Adrenal gland (tissue), 12 donors: ENCODE data around the gene CLEC16A. TPM values are rescaled to one million over a fixed set of nuclear protein-coding genes. Genes with fewer than 3 reads are reported as not detected.

Source experiments
- DNase-seq, 7 donors: peaks; one replicate each; pipeline ENCODE4 v3.0.0-alpha.2; 2019 to 2020
- H3K27ac ChIP-seq, 5 donors: fragments of 200-600 bp; sonication (generic) in 4 of 5; 1 replicate in 3 of 5; 2 replicates in 2 of 5; pipeline versions ENCODE4 v1.5.1 to v1.8.0; 2016 to 2020; ENCODE audit warnings: mild to moderate bottlenecking in 1 of 5
- H3K27me3 ChIP-seq: fragments of 200-600 bp; 2 replicates; pipeline ENCODE4 v1.8.0; 2021
- H3K36me3 ChIP-seq, 2 donors: fragments of 200-600 bp; replicated peaks in 1 of 2; 1 replicate in 1 of 2; 2 replicates in 1 of 2; pipeline versions ENCODE4 v1.5.1 to v1.8.0; 2018 to 2022
- H3K4me1 ChIP-seq, 2 donors: fragments of 200-600 bp; replicated peaks in 1 of 2; 1 replicate in 1 of 2; 2 replicates in 1 of 2; pipeline versions ENCODE4 v1.5.1 to v1.8.0; 2018 to 2021
- H3K4me3 ChIP-seq, 4 donors: fragments of 200-600 bp; sonication (generic) in 3 of 4; one replicate each; pipeline ENCODE4 v1.5.1; 2016 to 2018
- H3K9me3 ChIP-seq, 3 donors: fragments of 200-600 bp; sonication (generic) in 1 of 3; replicated peaks in 1 of 3; 1 replicate in 2 of 3; 2 replicates in 1 of 3; pipeline versions ENCODE4 v1.5.1 to v1.8.0; 2016 to 2021
- POLR2A ChIP-seq, 2 donors: fragments of 450-650 bp; IDR thresholded peaks; one replicate each; pipeline ENCODE4 v1.6.1; 2017; ENCODE audit warnings: antibody characterized with exemption in 2 of 2, mild to moderate bottlenecking in 2 of 2, moderate library complexity in 1 of 2
- WGBS, 4 donors: extraction: QIAGEN DNeasy Blood & Tissue Kit in 2 of 4; methylation state at CpG; one replicate each; pipeline versions ENCODE4 v1.1.5 to v1.1.7; 2013 to 2017; 5-methylcytosine and 5-hydroxymethylcytosine counted together
- intact Hi-C, 2 donors: fragments of 100-400 bp; cut with DNase I; formaldehyde crosslinking; loops; one replicate each; pipeline versions ENCODE4 v1.14.1 to v1.15.0; 2022 to 2023
- polyA plus RNA-seq, 3 donors: library from polyadenylated mRNA; stranded (reverse); fragments of 200-250 nt in 2 of 3; fragments of 350-450 nt in 1 of 3; fragmentation: Illumina TruSeq in 1 of 3; extraction: RNeasy Lipid Tissue Mini Kit (QIAGEN cat#74804) in 1 of 3; gene quantifications; one replicate each; pipeline ENCODE4 v1.2.3, GENCODE V29; 2013 to 2014
- total RNA-seq, 9 donors: library from RNA; depleted of rRNA in 4 of 9; stranded (reverse); fragments of >200 nt in 4 of 9; fragments of 120-200 nt in 1 of 9; fragmentation: NEBNext Ultra II Directional in 1 of 9; extraction: Animal tissue kit (Norgen Biotek cat#: 25700) in 1 of 9; gene quantifications; one replicate each; pipeline versions ENCODE4 v1.1.0 to v1.2.4, GENCODE V29; 2013 to 2023
- TF ChIP-seq, protein P1 (sequence below), 6 experiments: fragments of 450-650 bp in 4 of 6; fragments of 200-600 bp in 2 of 6; sonication (generic) in 1 of 6; IDR thresholded peaks; 1 replicate in 5 of 6; 2 replicates in 1 of 6; pipeline versions ENCODE4 v1.5.1 to v1.8.0; 2016 to 2021; ENCODE audit warnings: antibody characterized with exemption in 6 of 6, mild to moderate bottlenecking in 2 of 6, moderate library complexity in 1 of 6
- donor health status: healthy with polysubstance abuse.
- donor health status: Bipolar disorder and iron deficiency.
- donor health status: DM: yes; HTN: yes; CAD: no.
- donor health status: DM: no; HTN: no; CAD: no.
- donor health status: DM: no; HTN: no; CAD: no.
- donor health status: DM: yes; HTN: yes; CAD: no.

Gene CLEC16A
- total and polyA plus RNA-seq, 12 donors, result 14.0 to 37.2 (median 27.6) TPM

DNA sequence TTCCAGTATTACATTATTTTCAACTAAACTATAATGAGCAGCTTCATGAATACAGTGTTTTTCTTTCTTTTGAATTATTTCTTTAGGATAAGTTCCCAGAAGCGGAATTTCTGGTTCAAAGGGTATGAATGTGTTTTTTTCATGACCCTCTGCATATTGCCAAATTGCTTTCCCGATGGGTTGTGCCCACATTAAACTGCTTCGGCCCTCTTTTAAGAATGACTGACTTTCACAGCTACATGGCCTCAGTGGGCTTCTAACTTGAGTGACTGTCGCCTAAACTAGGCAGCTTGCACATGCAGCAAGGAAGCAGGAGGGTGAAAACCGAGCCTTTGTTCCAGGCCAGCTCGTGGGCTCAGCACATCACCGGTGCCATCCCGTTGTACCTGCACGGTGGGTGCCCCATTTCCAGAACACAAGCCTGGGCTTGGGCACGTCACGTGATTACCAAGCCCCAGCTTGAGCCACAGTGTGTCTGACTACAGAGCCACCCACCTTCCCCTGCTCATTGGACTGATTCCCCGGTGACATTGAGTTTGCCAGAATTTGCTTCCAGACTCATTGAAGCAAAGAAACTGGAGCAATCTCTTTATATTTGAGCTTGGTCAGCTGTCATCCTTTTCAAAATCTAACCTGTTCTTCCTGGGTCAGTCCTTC lies 112.8 kb downstream of the CLEC16A start:
- peak in 1 of 7 donors; percentile 30 for DNase-seq
- H3K27me3 ChIP-seq, result no peaks in the 10 kb centered on the region
- H3K9me3 ChIP-seq, result no peaks in the 10 kb centered on the region
- TF ChIP-seq, protein P1, sequence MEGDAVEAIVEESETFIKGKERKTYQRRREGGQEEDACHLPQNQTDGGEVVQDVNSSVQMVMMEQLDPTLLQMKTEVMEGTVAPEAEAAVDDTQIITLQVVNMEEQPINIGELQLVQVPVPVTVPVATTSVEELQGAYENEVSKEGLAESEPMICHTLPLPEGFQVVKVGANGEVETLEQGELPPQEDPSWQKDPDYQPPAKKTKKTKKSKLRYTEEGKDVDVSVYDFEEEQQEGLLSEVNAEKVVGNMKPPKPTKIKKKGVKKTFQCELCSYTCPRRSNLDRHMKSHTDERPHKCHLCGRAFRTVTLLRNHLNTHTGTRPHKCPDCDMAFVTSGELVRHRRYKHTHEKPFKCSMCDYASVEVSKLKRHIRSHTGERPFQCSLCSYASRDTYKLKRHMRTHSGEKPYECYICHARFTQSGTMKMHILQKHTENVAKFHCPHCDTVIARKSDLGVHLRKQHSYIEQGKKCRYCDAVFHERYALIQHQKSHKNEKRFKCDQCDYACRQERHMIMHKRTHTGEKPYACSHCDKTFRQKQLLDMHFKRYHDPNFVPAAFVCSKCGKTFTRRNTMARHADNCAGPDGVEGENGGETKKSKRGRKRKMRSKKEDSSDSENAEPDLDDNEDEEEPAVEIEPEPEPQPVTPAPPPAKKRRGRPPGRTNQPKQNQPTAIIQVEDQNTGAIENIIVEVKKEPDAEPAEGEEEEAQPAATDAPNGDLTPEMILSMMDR (IDR thresholded peaks at IDR 0.05), result no peak
- no peak for TF ChIP-seq POLR2A (IDR thresholded peaks at IDR 0.05)
- H3K36me3 ChIP-seq, result peaks cover 0 to 5% of the 10 kb centered on the region in 2 donors
- H3K4me3 ChIP-seq, result no peak overlapping the region
- intact Hi-C loops, result no loop called here
- H3K4me1 ChIP-seq, result peaks cover 13% of the 10 kb centered on the region in 2 donors
- H3K27ac ChIP-seq, result peak overlapping the region in 3 of 5 donors; percentile 55 to 74 (median 58)
- WGBS, 4 donors, result 64 to 79% (median 77%) methylated on average over 5 to 12 of the region's 12 CpGs

DNA sequence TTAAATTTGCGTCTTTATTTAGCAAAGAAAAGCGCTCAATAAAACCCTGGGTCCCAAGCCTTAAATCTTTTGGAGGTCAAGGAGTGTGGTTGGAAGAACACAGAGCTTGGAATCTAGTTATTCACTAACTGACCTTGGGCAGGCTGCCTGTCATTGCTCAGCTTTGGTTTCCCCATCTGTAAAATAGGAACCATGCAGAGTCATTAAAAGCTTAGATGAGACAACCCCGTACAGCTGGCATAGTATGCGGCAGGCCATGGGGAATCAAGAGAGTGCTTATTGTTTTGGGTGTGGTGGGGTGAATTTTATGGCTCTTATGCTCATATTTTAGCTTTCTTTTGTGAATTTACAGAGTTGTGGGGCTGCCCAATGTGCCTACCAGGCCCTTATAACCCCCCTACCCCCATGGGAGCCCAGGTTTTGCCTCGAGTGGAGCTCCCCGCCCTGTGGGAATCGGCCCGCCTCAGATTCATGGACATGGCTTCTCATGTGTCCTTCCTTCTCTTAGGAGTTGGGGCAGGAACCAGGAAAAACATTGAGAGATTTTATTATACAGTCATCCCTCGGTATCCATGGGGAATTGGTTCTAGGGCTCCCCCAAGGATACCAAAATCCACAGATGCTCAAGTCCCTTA lies 113.5 kb downstream of the CLEC16A start:
- no peak for TF ChIP-seq POLR2A (IDR thresholded peaks at IDR 0.05)
- TF ChIP-seq, protein P1 (IDR thresholded peaks at IDR 0.05), result no peak
- H3K27me3 ChIP-seq, result no peaks in the 10 kb centered on the region
- intact Hi-C loops, result no loop called here
- H3K4me1 ChIP-seq, result peaks cover 13% of the 10 kb centered on the region in 2 donors
- no peak overlapping the region for H3K4me3 ChIP-seq
- H3K36me3 ChIP-seq, result no peaks in the 10 kb centered on the region
- peak overlapping the region in 3 of 5 donors; percentile 55 to 56 (median 55) for H3K27ac ChIP-seq
- no peaks in the 10 kb centered on the region for H3K9me3 ChIP-seq
- peak in 5 of 7 donors; percentile 33 to 50 (median 34) for DNase-seq
- WGBS, 4 donors, result 69 to 77% (median 72%) methylated on average over 9 of the region's 9 CpGs

DNA sequence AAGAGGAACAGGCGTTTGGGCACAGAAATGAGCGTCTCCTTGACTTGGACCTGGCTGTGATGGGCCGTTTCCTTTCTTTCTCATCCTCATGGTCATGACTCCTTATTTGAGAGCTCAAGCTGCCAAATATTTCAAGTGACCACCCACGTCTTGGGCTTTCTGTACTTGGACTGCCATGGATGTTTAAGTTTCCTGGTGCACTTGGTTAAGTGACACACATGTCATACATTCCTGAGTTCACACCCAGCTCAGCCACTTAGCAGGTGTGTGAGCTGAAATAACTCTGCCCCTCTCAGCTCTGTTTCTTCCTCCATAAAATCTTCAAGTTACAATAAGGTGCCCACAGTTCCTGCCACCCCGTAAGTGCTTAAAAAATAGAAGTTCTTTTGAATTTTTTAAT lies 114.5 kb downstream of the CLEC16A start:
- H3K4me1 ChIP-seq, result peaks cover 13% of the 10 kb centered on the region in 2 donors
- intact Hi-C loops, result no loop called here
- H3K36me3 ChIP-seq, result no peaks in the 10 kb centered on the region
- no peak for TF ChIP-seq POLR2A (IDR thresholded peaks at IDR 0.05)
- TF ChIP-seq, protein P1 (IDR thresholded peaks at IDR 0.05), result no peak
- DNase-seq, result no peak
- no peaks in the 10 kb centered on the region for H3K9me3 ChIP-seq
- no peak overlapping the region for H3K4me3 ChIP-seq
- no peak overlapping the region for H3K27ac ChIP-seq
- H3K27me3 ChIP-seq, result no peaks in the 10 kb centered on the region
- WGBS, 4 donors, result 89 to 95% (median 91%) methylated on average over 5 of the region's 5 CpGs

DNA sequence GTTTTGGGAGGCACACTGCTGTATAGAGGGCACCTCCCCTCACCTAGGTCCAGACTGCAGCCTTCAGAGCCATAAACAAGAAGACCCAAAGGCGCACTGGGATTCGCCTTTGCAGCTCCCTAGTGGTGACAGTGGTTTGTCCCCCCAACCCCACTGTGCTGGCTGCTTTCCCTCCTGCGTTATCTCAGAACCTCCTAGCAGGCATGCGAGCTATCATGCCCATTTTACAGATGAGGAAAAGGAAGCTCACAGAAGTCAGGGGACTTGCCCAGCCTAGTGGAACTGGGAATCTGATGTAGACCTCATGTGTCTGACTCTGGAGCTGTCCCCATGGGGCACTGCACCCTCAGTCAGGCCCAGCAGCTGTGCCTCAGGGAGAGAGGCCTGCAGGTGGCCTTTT lies 115.2 kb downstream of the CLEC16A start:
- intact Hi-C loops, result no loop called here
- Histone ChIP-seq H3K4me3 (no peak overlapping the region), H3K27ac (no peak overlapping the region), H3K27me3 (no peaks in the 10 kb centered on the region), H3K36me3 (no peaks in the 10 kb centered on the region), H3K9me3 (no peaks in the 10 kb centered on the region), H3K4me1 (peaks cover 13% of the 10 kb centered on the region in 2 donors)
- TF ChIP-seq POLR2A (IDR thresholded peaks at IDR 0.05), result no peak
- TF ChIP-seq, protein P1 (IDR thresholded peaks at IDR 0.05), result no peak
- DNase-seq, result no peak
- 90 to 100% (median 98%) methylated on average over 1 to 4 of the region's 4 CpGs for WGBS, 4 donors
